Subcutaneous abdominal adipose tissue (tissue), 5 donors: ENCODE data around the gene CDKN1C.

Experiments
- H3K27ac ChIP-seq: one replicate; pipeline ENCODE4 v1.7.0; 2013; ENCODE audit warnings: low read depth, mild to moderate bottlenecking, inconsistent platforms, low read length, moderate library complexity
- H3K27me3 ChIP-seq, 5 donors: one replicate each; pipeline ENCODE4 v1.7.0; 2013; ENCODE audit warnings: low read length in 5 of 5, inconsistent platforms in 1 of 5; ENCODE audit not compliant: control insufficient read depth in 5 of 5, insufficient read depth in 4 of 5
- H3K36me3 ChIP-seq, 5 donors: one replicate each; pipeline ENCODE4 v1.7.0; 2013; ENCODE audit warnings: low read length in 5 of 5; ENCODE audit not compliant: control insufficient read depth in 5 of 5, insufficient read depth in 5 of 5
- H3K4me1 ChIP-seq, 5 donors: one replicate each; pipeline ENCODE4 v1.7.0; 2013; ENCODE audit warnings: low read length in 5 of 5, mild to moderate bottlenecking in 3 of 5, moderate library complexity in 1 of 5; ENCODE audit not compliant: control insufficient read depth in 5 of 5, insufficient read depth in 5 of 5
- H3K4me3 ChIP-seq, 5 donors: one replicate each; pipeline ENCODE4 v1.7.0; 2013; ENCODE audit warnings: low read length in 5 of 5, low read depth in 1 of 5
- H3K9ac ChIP-seq, 5 donors: one replicate each; pipeline ENCODE4 v1.7.0; 2013; ENCODE audit warnings: low read length in 5 of 5, mild to moderate bottlenecking in 4 of 5, moderate library complexity in 3 of 5
- H3K9me3 ChIP-seq, 5 donors: one replicate each; pipeline ENCODE4 v1.7.0; 2013; ENCODE audit warnings: low read length in 5 of 5; ENCODE audit not compliant: control insufficient read depth in 5 of 5
- donor health status: healthy.
- donor health status: healthy.
- donor health status: healthy.
- donor health status: healthy.
- donor health status: healthy.

Gene CDKN1C

GRCh38 chr11:2929950-2930703 lies 44.6 kb upstream of the CDKN1C start:
- H3K27ac ChIP-seq, result peak overlapping the region; percentile 30
- H3K9ac ChIP-seq, result peak overlapping the region in 4 of 5 donors; percentile 42 to 69 (median 56)

GRCh38 chr11:2929531-2929949 lies 44.0 kb upstream of the CDKN1C start:
- Histone ChIP-seq H3K27me3 (peaks cover 0 to 29% (median 6%) of the 10 kb centered on the region in 5 donors), H3K9ac (peak overlapping the region in 3 of 5 donors; percentile 42 to 69 (median 56)), H3K27ac (peak overlapping the region; percentile 30)

More at GRCh38 chr11:2929950-2930703, 44.6 kb upstream of the CDKN1C start:
- Histone ChIP-seq H3K36me3 (no peaks in the 10 kb centered on the region), H3K4me1 (peaks cover 0 to 43% (median 33%) of the 10 kb centered on the region in 5 donors), H3K4me3 (peak overlapping the region; percentile 57 to 67 (median 59)), H3K9me3 (no peaks in the 10 kb centered on the region), H3K27me3 (peaks cover 0 to 28% (median 6%) of the 10 kb centered on the region in 5 donors)

DNA sequence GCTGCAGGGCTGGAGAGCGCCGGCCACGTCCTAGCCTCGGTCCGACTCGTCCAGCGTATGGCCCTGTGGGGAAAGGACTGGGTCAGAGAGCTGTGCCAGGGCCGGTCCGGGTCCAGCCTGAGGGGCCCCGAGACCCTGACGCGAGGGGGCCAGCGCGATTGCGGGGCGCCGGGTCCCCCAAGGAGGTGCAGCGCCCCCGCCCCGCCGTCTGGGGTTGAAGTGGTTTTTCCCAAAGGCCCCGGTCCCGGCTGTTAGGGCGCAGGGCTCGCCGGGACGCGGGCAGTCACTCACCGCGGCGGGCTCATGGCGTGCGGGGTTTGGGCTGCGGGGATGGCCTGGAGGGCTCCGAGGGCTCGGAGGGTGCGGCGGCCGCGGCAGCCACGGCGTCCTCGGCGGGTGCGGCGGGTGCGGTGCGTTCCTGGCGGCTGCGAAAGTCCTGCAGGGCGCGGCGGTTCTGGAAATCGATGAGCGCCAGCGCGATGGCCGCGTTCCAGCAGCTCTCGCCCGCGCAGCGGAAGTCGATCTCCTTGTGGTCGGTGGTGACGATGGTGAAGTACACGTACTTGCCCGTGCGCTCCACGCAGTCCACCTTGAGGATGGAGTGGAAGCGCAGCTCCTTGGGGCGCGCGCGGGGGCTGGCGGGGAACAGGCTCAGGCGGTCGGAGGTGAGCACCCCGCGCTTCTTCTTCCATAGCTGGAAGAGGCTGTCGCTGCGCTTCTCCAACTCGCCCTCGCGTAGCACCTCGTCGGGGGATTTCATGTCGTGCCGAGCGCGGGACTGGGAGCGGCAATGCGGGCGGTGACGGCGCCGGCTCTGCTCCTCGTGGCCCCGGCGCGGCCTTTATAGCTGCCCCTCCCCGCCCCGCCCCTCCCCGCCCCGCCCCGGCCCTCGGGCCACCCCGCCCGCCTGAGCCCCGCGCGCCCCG lies 43.3 kb upstream of the CDKN1C start, which contains the start of gene PHLDA2:
Gene PHLDA2 (minus strand): TSS at position 816 of the 926 bp plus-strand sequence. CDS start 56 bp downstream, at position 760.
- H3K27me3 ChIP-seq, result peaks cover 0 to 32% (median 6%) of the 10 kb centered on the region in 5 donors
- H3K9me3 ChIP-seq, result no peaks in the 10 kb centered on the region
- no peaks in the 10 kb centered on the region for H3K36me3 ChIP-seq
- H3K27ac ChIP-seq, result peak within 1 kb of the TSS; percentile 30
- peak within 1 kb of the TSS in 4 of 5 donors; percentile 42 to 69 (median 56) for H3K9ac ChIP-seq
- H3K4me1 ChIP-seq, result peaks cover 5 to 54% (median 40%) of the 10 kb centered on the region in 5 donors
- H3K4me3 ChIP-seq, result peak within 1 kb of the TSS; percentile 58 to 71 (median 64)

More at GRCh38 chr11:2929531-2929949, 44.0 kb upstream of the CDKN1C start:
- Histone ChIP-seq H3K4me1 (peaks cover 1 to 49% (median 37%) of the 10 kb centered on the region in 5 donors), H3K36me3 (no peaks in the 10 kb centered on the region), H3K9me3 (no peaks in the 10 kb centered on the region), H3K4me3 (peak overlapping the region in 4 of 5 donors; percentile 57 to 67 (median 60))

GRCh38 chr11:2927851-2928604 lies 42.5 kb upstream of the CDKN1C start:
- peaks cover 5 to 49% (median 42%) of the 10 kb centered on the region in 5 donors for H3K4me1 ChIP-seq
- no peaks in the 10 kb centered on the region for H3K9me3 ChIP-seq
- H3K36me3 ChIP-seq, result no peaks in the 10 kb centered on the region
- no peak overlapping the region for H3K27ac ChIP-seq
- peak overlapping the region in 4 of 5 donors; percentile 19 to 71 (median 68) for H3K4me3 ChIP-seq
- H3K9ac ChIP-seq, result peak overlapping the region in 1 of 5 donors; percentile 47
- H3K27me3 ChIP-seq, result peaks cover 0 to 32% (median 6%) of the 10 kb centered on the region in 5 donors

- peaks cover 0 to 32% (median 6%) of the 10 kb centered on the region in 5 donors for H3K27me3 ChIP-seq
- no peak overlapping the region for H3K4me3 ChIP-seq
- no peaks in the 10 kb centered on the region for H3K9me3 ChIP-seq
- H3K27ac ChIP-seq, result no peak overlapping the region
- peaks cover 5 to 45% (median 41%) of the 10 kb centered on the region in 5 donors for H3K4me1 ChIP-seq
- H3K9ac ChIP-seq, result no peak overlapping the region
- no peaks in the 10 kb centered on the region for H3K36me3 ChIP-seq
These were observed 41.7 kb upstream of the CDKN1C start for GRCh38 chr11:2927121-2927800.

DNA sequence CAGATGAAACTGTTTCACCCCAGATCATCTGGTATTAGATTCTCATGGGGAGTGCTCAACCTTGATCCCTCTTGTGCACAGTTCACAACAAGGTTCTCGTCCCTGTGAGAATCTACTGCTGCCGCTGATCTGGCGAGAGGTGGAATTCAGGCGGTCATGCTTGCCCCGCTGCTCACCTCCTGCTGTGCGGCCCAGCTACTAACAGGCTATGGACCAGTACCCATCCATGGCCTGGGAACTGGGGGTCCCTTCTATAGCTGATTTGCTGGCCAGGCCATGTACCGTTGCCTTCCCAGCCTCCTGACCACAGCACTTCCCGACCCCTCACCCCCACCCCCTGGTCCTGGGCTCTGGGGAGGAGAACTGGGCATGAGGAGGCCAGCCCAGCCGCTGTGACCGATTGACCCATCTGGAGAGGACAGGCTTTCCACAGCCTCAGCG lies 41.1 kb upstream of the CDKN1C start:
- no peak overlapping the region for H3K27ac ChIP-seq
- peaks cover 0 to 32% (median 6%) of the 10 kb centered on the region in 5 donors for H3K27me3 ChIP-seq
- H3K36me3 ChIP-seq, result no peaks in the 10 kb centered on the region
- H3K9me3 ChIP-seq, result no peaks in the 10 kb centered on the region
- no peak overlapping the region for H3K4me3 ChIP-seq
- no peak overlapping the region for H3K9ac ChIP-seq
- H3K4me1 ChIP-seq, result peaks cover 5 to 45% (median 41%) of the 10 kb centered on the region in 5 donors

DNA sequence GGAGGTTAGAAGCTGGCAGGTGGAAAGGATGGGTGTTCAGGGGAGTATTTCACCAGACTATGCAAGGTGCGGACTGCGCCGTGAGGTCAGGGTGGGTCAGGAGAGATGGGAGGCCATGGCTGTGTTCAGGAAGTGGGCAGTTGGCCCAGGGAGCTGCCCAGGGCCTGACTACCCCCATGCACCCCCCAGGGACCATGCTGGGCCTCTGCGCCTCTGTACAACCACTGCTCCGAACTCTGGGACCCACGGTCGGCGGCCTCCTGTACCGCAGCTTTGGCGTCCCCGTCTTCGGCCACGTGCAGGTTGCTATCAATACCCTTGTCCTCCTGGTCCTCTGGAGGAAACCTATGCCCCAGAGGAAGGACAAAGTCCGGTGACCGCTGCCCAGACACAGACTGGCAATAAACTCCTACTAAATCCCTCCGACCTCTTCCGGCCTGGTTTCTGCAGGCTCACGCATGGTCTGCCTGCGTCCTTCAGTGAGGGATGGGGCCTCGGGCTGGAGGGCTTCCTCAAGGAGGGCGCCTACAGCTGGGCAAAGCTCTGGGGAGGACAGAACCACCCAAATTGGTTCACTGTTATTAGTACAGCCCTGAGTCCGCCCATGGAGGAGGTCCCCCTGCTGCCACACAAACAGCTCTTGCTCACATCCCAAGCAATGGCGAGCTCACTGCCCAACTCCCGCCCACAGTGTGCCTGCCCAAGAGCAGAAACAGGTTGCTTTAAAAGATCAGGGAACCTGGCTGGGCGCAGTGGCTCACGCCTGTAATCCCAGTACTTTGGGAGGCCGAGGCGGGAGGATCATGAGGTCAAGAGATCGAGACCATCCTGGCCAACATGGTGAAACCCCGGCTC lies 39.5 kb upstream of the CDKN1C start:
- H3K9me3 ChIP-seq, result no peaks in the 10 kb centered on the region
- H3K4me3 ChIP-seq, result no peak overlapping the region
- no peaks in the 10 kb centered on the region for H3K36me3 ChIP-seq
- no peak overlapping the region for H3K9ac ChIP-seq
- H3K4me1 ChIP-seq, result peaks cover 5 to 38% (median 34%) of the 10 kb centered on the region in 5 donors
- no peak overlapping the region for H3K27ac ChIP-seq
- H3K27me3 ChIP-seq, result peaks cover 0 to 31% (median 5%) of the 10 kb centered on the region in 5 donors

DNA sequence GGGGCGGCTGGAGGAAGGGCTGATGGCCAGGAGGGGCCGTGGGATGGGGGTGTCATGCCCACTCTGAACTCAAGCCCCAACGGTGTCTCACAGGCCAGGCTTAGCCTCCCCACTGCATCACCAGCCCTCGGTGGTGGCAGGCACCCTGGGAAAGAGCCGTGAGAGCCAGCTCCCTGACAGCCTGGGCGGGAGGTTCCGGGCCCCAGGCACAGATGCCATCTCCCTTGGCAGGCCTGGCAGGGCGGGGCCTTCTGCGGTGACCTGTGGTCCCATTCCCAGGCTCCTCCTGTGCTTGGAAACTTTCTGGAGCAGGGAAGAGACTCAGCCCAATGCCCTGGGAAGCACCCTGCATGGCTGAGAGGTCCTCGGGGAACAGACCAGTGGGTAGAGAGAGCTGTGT lies 38.8 kb upstream of the CDKN1C start:
- H3K9ac ChIP-seq, result peak overlapping the region in 1 of 5 donors; percentile 68
- no peak overlapping the region for H3K27ac ChIP-seq
- peaks cover 5 to 32% (median 27%) of the 10 kb centered on the region in 5 donors for H3K4me1 ChIP-seq
- peaks cover 0 to 27% (median 0%) of the 10 kb centered on the region in 5 donors for H3K27me3 ChIP-seq
- H3K4me3 ChIP-seq, result no peak overlapping the region
- H3K36me3 ChIP-seq, result no peaks in the 10 kb centered on the region
- no peaks in the 10 kb centered on the region for H3K9me3 ChIP-seq
